Endothelial cell of hepatic sinusoid (primary cell): ENCODE results near the gene TTLL12.
"Not testable (repeated sequence)": the region's sequence is repeated elsewhere in the genome, so short reads cannot be mapped to it uniquely, and the experiment has no call there.

Experiments
- in situ Hi-C: cut with HindIII; loops from 2 replicates; pipeline ENCODE4 v1.10.0; 2017; ENCODE audit warnings: low sequenced_read_pairs

The TTLL12 gene

DNA sequence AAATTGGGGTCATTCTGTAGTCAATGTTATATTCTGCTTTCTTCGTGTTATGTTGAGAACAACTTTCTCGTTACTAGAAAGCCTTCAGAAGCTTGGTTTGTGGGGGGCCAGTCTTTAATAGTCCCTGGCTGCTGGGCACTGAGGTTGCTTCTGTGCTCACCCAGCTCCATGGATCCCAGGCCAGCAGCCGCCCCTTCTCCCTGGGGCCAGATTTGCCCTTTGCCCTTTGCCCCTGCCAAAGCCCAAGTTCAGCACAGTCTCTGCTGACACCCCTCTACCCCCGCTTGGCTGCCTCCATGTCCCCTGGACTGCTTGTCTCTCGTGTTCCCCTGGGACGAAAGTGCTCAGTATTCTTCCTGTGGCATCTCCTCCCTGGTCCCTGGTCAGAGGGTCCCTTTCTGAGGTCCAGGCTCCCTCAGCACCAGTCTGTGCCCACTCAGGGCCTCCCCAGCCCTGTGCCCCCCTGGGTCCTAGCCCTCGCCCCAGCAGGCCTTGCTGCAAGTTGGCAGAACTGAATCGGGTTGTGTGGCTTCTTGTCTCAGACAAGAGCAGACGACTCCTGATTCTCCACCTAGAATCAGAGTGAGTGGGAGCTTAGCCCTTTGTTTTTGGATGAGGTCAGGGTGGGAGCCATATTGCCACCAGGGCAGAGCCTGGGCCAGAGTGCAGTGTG lies 28.9 kb downstream of the TTLL12 start:
- in situ Hi-C loops: no loop called here

DNA sequence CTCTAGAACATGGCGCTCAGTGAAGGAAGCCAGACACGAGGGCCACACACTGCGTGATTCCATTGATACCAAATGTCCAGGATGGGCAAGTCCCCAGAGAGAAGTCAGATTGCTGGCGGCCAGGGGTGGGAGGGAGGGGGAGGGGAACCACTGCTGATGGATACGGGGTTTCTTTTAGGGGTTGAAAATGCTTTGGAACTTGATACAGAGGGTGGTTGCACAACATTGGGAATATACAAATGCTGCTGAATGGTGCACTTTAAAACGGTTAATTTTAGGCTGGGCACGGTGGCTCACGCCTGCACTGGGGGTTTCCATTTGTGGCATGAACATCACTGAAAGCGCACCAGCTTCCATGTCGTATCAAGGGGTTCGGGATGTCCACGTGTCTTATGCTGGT lies 30.5 kb downstream of the TTLL12 start:
- in situ Hi-C loops: no loop called here

DNA sequence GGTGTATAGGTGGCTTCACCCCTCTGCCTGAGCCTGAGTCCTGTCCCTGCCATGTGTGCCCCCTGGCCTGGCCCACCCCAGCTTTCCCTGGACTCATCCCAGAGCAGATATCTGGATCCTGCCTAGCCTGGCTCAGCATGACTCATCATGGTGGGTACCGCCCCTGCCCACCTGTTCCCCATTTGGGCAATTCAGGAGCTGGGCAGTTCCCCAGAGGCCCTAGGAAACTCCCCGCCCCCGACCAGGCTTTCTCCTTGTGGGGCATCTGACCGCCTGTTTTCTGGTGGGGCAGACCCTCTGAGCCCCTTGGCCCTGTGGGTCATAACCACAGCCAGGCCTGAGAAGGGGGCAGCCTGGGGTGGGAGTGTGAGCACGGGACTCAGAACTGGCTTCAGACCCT lies 31.1 kb downstream of the TTLL12 start:
- in situ Hi-C loops: no loop called here

DNA sequence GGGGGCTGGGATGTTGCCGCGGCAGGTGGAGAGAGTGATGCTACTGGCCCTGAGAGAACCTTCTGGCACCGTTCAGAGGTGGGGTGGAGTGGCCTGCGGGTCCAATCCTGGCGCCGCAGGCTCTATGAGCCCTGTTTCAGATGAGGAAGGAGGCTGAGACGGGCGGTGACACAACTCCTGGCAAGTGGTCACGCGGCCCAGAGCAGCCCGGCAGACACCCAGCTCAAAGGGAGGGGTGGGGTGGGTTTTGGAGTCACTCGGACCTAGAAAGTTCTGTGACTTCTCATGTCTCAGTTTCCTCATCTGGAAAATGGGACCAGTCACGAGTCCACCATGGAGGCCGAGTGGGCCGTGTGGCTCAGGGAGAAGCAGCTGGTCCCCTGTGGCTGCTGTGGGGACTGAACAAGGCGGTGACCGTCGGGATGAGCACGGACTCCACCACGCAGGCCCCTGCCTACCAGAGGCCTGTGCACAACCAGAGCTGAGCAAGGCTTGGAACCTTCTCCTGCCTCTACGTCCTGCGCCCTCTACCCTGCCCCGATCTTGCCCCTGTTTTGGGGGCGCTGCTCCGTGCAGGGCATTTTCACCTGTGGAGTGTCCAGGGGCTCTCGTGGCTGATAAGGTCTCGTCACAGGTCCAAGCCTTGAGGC lies 31.9 kb downstream of the TTLL12 start:
- in situ Hi-C loops: no loop called here

DNA sequence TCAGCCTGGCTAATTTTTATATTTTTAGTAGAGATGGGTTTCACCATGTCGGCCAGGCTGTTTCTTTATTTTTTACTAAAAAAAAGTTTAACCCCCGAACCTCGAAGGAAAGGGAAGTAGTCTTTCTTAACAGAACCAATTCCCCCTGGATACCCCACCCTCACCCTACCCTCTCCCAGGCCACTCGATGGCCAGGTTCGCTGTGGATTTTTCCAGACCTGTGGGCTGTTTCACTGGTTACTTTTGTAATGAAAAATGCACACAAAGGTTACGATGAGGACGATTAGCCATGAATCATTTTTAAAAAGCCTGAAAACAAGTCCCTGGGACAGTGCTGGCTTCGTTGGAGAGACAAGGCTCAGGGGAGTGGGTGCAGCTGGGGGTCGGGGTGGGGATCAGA lies 33.0 kb downstream of the TTLL12 start:
- in situ Hi-C loops: no loop called here

DNA sequence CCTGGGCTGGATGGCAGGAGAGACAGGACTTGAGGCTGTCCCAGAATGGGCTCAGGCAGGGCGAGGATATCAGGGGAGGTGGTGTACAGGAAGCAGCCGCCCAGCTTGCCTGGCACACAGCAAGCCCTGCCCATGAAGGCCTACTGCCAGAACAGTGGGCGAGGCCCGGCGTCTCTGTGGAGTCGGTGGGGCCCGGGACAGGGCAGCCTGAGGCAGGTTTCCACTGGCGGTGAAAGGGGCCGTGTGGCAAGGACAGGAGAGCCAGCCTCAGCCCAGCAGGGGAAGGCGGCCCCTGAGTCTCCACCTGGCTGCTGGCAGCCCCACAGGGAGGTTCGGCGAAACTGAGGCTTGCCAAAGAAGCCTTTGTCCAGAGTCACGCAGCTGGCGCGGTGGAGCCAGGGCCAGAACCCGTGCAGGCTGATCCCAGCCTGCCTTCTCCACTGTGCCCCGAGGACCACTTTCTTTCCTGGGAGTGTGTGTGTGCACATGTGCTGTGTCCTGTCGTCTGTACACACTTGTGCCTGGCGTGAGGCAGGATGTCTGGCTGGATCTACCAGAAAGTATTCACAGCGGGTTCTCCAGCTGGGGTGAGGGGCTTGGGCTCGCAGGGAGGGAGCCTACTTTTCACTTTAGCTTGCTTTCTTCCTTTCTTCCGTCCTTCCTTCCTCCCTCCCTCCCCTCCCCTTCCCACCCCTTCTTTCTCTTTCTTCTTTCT lies 34.4 kb downstream of the TTLL12 start:
- in situ Hi-C loops: no loop called here

DNA sequence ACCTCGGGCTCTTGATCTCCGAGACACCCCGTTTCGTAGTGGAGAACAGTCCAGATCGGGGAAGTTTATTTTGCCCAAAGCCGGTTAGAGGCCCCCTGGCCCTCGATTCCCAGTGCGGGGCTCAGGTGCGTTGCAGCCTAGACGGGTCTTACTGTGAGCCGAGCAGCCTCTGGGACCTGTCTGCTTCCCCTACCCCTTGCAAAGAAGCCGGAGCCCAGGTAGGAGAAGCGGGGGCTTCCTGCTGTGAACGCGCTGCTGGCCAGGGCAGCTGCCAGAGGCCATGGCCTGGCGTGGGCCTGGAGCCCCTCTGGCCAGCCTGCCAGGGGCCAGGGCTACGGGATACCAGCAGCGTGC lies 35.0 kb downstream of the TTLL12 start:
- in situ Hi-C loops: no loop called here

DNA sequence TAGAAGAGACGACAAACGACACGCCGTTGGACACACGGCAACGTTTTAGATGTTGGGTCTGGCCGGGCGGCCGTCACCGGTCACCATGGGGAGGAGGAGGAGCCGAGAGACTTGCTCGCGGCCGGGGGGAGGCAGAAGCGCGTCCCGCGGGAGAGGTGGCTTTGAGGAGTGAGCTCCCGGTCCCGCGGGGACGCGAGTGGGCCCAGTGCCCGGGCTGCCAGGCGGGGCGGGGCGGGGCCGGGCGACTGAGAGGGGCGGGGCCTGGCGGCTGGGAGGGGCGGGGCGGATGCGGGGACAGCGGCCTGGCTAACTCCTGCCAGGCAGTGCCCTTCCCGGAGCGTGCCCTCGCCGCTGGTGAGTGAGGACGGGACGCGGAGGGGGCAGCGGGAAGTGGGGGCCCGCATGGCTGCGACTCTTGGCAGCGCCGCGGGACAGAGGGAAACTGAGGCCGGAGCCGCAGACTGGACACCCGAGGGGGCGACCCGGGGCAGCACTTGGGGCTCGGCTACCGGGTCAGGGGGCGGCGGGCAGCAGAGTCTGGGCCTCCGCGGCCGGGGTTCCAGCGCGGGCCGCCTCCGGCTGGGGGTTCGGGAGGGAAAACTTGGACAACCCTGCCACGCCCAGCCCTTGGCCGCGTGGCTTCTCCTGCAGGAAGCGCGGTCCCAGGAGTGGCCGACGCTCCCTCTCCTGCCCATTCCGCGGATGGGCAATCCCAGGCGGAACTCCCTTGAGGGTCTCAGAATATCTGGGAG lies 35.5 kb downstream of the TTLL12 start, which contains the start of gene TSPO:
TSS of gene TSPO (plus strand) at position 309 of the 752 bp plus-strand sequence. CDS start 7,680 bp downstream, outside the sequence.
- in situ Hi-C loops: no loop called here

DNA sequence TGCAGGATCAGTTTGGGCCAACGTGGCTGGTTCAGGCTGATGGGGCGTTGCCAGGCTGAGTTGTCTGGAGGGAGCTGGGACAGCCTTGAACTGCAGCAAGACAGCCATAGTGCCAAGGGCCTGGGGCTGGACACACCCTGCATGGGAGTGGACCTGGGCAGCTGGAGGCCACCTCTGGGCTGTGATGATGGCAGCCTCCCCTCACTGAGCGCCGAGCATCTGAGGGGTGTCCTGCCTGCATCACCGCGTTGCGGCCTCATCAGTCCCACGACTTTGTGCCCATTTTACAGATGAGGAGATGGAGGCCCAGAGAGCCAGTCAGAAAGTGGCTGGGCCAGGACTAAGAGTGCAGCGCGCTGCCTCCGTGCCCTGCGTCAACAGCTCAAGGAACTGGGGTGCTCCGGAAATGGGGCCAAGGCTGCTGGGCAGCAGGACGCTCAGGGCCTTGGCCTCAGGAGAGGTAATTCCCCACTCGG lies 36.2 kb downstream of the TTLL12 start:
- in situ Hi-C loops: no loop called here

DNA sequence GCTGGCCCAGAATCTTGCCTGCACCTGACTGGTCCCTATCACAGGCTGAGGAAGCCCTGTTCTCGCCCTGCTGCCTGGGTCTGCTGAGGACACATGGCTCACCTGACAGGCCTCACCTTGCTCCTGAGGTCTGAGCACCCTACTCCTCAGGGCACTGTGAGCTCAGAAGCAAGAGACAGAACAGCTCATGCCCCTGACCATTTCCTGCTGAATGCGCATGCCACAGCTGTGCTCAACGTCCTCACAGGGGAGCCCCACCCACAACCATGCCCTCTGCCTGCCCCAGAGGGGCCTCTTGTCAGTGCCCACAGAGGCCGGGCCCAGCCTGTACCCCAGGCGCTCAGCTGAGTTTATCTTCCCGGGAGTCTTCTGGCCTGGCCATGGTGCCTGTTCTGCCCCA lies 38.4 kb downstream of the TTLL12 start:
- in situ Hi-C loops: no loop called here

DNA sequence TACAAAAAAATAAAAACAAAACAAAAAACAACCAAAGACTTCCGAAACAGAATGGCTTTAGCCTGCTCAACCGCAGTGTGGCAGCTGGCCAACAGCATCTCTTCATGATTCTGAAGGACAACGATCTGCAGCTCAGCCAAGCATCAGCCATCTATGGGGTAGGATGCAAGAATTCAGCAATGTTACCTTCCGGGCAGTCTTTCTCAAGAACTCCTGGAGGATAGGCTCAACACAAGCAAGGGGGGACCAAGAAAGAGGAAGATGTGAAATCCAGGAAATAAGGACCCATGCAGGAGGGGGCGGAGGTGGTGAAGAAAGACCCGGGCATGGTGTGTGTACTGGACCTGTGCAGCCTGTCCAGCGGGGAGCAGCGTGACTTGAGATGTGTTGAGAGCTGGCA lies 39.1 kb downstream of the TTLL12 start:
- in situ Hi-C loops: no loop called here

DNA sequence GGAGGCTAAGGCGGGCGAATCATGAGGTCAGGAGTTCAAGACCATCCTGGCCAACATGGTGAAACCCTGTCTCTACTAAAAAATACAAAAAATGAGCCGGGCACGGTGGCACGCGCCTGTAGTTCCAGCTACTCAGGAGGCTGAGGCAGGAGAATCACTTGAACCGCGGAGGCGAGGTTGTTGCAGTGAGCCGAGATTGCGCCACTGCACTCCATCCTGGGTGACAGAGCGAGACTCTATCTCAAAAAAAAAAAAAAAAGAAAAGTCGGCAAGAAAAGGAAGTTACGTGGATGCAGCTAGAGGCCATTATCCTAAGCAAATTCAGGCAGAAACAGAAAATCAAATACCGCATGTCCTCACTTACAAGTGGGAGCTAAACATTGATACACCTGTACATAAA lies 40.6 kb downstream of the TTLL12 start:
- in situ Hi-C loops: not testable (repeated sequence)

DNA sequence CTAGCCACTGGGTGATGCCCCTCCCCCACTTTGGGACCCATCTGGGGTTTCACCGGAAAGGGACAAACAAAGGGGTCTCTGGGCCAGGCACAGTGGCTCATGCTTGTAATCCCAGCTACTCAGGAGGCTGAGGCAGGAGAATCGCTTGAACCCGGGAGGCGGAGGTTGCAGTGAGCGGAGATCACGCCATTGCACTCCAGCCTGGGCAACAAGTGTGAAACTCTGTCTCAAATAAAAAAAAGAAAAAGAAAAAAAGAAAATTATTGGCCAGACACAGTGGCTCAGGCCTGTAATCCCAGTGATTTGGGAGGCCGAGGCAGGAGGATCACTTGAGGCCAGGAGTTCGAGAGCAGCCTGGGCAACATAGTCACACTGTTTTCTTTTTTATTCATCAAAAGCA lies 41.6 kb downstream of the TTLL12 start:
- in situ Hi-C loops: not testable (repeated sequence)

DNA sequence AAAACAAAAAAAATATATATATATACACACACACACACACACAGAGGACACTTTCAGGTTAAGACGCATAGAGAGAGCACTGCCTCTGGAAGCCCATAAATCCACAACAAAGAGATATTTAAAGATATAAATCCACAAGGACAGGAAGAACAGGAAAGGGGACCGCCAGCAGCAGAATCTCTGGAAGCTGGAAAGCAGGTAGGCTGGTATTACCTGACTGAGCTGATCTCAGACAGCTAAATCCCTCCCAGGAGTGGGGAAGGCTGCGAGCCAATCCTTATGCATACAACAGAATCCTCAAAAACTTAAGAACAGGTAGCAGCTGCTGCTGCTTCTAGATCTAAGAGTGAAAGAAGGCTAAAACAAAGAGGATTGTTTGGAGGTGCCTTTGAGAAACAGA lies 42.0 kb downstream of the TTLL12 start:
- in situ Hi-C loops: no loop called here

DNA sequence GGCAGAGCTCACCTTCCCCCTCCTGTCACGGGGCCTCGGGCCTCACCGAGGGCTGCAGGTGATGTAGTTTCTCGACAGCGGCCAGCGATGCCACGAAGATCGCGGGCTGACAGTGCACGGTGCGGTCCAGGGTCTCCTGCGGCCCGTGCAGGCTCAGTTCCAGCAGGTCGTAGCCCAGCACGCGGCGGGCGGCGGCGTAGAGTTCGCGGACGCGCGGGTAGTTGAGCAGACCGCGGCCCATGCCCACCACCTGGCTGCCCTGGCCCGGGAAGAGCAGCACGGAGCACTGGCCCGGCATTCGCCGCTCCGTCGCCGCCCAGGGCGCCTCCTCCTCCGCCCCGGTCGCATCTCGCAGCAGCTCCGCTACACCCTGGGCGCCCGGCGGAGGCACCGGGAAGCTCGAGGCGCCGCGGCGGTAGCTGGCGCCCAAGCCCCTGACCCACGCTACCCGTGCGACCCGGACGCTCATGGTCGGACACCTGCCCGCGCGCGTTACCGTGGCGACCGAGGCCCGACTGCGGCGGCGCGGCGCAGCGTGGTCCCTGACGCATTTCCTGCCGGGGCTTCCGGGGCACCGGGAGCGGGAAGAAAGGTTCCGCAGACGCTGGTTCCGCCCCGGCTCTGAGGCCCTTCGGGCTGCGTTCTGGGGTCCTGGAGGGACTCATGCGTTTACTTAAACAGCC lies 43.9 kb downstream of the TTLL12 start, which contains the start of gene MCAT:
TSS of gene MCAT (minus strand) at position 519 of the 683 bp plus-strand sequence. CDS start at position 469, 50 bp downstream.
- in situ Hi-C loops: no loop called here

DNA sequence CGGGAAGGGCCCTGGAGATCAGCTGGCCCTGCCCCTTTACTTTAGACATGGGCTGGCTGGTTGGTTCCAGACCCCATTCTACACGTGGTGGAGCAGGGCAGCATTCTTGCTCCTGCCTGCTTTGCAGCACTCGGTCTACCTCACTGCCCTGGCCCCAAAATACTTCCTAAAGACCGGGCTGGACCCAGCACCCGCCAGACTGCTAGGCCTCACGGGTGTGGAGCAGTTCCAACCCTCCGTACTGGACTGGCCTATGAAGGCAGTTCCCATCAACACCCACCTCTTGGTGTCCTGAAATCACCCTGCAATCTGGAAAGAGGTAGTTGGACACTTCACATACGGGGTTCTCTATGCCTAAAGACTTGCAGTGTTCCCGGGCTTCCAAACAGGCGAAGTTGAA lies 50.1 kb downstream of the TTLL12 start:
- in situ Hi-C loops: no loop called here

DNA sequence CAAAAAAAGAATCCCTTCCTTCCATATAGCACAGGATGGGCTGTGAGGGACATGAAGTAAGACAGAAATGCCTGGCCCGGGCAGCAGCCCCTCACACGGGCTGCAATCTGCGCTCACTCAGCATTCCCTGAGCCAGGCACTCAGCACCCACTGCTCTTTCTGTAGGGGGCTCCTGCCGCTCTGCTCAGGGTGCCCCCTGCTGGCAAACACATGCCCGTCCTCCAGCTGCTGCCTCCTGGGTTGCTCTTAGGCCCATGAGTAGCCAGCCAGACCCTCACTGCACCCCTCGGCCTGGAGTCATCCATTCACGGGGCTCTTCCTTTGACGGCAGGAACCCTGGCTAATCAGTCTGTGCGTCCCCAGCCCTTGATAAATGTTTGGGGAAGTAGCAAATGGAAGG lies 50.7 kb downstream of the TTLL12 start:
- in situ Hi-C loops: no loop called here

DNA sequence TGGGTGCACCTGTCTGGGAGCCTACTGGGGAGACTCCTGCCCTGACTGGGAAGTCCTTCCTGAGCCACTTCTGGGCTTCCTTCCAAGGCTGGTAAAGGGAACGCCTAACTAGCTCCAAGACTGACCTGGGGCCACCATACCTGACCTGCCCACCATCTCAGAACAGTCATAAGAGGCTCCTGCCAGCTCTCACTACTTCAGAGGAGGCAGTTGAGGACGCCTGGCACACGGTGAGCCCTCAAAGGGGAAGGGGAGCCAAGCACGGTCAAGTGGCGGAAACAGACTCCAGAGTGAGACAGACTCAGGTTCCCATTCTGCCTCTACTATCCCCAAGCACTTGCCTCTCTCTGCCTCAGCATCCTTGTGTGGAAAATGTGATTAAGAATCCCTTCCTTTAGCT lies 51.4 kb downstream of the TTLL12 start:
- in situ Hi-C loops: no loop called here

DNA sequence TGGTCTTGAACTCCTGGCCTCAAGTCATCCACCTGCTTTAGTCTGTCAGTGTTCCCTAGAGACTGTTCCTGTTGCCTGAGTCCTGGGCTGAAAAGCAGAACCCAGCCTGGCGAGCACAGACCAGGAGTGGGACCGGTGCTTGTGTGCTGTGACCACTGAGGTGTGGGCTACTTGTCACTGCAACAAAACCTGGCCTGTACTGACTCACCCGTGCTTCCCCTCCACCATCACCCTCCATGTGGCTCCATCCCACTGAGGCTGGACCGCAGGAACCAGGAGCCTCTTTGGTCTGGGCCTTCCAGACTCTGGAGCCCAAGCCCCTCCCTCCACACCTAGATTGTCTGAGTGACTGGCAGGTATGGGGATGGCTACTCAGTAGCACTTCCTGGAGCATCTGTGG lies 52.4 kb downstream of the TTLL12 start:
- in situ Hi-C loops: no loop called here

DNA sequence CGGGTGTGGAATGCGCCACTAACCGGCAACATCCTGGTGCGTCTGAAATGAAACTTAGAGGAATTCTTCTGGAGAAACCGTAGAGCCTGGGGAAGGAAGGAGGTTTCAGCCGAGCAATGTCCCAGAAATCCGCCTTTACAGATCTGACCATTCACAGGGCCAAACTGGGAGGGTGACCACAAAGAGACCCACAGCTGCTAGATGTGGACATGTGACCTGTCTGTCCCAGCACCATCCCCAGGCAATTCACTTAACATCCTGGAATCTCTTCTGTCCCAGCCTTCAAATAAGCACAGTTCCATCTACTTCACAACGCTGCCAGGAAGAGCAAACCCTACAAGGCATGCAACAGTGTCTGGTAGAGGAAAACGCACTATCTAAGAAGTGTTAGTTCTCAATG lies 53.5 kb downstream of the TTLL12 start:
- in situ Hi-C loops: no loop called here
